Kidney tubule cell (primary cell): ENCODE measurements around the gene ZPLD1.

ENCODE experiments used
- DNase-seq: peaks from one replicate; pipeline ENCODE4 v3.0.0-alpha.2; 2018; ENCODE audit warnings: low spot score

Gene ZPLD1

GRCh38 chr3:102434715-102435114, at the start of gene ZPLD1:
Gene ZPLD1 (plus strand): TSS chr3:102435015. CDS start chr3:102438488, 3,473 bp downstream.
- no peak for DNase-seq

DNA sequence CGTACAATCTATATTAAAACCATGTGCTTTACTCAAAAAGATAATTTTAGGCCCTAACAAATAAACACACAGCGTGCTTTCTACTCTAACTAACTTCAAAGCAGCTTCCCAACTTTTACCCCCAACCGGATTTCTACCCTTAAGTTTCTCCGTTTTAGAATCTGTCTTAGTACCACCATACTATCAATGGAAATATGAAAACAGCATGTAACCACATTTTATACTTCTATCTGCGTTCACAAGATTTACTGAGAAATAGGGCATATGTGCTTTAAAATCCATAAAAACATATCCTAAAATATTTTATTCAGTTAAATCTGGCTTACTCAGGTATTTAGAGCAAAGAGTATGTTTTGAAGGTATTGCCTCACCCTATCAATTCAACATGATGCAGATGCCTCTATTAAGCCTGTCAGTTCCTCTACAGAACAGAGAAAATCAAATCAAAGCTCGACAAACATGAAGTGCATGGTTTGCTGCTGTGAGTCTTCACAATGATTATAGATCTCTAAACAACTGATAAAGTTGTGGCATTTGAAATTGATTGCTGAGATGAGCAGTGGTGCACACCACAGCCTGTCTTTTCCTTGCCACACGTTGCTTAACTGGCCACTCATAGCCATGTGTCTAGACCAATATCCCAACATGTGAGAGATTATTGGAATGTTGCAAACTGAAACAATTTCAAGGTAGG, 44.5 kb upstream of the ZPLD1 start:
- no peak for DNase-seq

DNA sequence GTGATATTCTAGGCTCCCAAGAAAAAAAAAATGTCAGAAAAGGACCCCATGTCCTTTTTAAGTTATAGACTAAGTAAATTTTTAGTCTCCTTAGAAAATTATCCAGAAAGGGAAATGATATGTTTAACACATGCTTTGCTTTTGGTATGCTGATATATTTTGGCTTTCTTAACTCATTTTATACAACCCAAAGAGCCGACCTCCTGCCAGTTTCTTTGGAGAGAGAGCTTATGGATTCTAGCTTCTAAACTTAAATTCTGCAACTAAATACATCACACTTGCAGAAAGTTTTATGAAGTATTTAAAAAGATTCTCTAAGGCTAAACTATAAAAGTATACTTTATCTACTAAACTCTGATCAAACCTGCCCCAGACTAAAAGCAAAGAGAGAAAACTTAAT, 43.9 kb upstream of the ZPLD1 start:
- DNase-seq, result no peak

DNA sequence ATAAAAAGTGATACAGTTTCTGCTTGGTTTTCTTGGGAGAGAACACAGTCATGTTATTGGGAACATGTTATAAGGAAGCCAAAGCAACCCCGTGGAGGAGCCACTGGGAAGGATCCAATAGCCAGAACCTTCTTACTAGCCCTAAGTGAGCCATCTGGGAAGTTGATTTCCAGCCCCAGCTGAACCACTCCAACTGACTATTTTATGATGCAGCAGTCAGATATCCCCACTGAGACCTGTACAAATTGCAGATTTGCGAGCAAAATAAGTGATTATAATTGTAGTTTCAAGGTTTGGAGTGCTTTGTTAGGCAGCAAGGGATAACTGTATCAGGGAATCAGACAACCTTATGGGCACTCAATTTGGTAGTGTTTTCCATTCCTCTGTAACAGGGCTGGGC, 43.3 kb upstream of the ZPLD1 start:
- no peak for DNase-seq

- DNase-seq, result peak; percentile 50
Measured at GRCh38 chr3:102394517-102394916, 40.3 kb upstream of the ZPLD1 start.

DNA sequence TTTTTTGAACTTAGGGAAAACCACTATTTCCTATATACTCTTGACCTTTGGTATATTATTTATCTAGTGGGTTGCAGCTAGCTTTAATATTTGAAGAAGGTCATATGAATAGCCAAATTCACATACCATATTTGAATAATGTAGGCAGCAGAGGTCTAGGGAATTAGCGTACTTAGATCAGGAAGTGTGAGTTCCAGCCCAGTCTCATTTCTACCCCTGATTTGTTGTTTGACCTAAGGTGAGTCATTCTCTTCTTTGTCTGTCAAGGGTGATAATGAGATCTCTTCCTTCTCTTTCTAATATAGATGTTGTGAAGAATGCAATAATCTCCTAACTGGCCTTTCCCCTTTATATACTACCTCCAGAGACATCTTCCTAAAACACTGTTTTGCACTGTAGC, 36.6 kb upstream of the ZPLD1 start:
- peak; percentile 50 for DNase-seq

GRCh38 chr3:102398666-102399065, 36.1 kb upstream of the ZPLD1 start:
- DNase-seq, result no peak

GRCh38 chr3:102400142-102400541, 34.7 kb upstream of the ZPLD1 start:
- DNase-seq, result peak; percentile 83

GRCh38 chr3:102400766-102401165, 34.0 kb upstream of the ZPLD1 start:
- DNase-seq, result peak; percentile 97

GRCh38 chr3:102410616-102411015, 24.2 kb upstream of the ZPLD1 start:
- DNase-seq, result peak; percentile 13

- DNase-seq, result peak; percentile 14
Measured at GRCh38 chr3:102415553-102415952, 19.3 kb upstream of the ZPLD1 start.

DNA sequence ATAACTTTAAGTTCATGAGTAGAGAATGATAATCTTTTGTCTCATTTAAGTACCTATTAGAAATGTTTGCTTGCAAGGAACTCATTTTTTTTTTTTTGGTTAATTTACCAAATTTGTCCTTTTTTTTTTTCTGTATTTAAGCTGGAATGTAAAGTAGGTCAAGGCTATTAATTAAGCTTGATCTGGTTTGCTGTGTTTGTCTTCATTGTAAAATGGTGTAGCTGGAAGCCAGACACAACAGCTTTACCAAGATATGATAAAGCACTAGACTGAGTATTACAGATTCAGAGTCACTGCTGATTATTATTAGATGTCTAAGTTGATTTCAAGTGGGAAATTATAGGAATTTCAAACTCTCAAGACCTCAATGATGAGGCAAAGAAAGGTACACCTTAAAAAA, 15.0 kb upstream of the ZPLD1 start:
- no peak for DNase-seq

DNA sequence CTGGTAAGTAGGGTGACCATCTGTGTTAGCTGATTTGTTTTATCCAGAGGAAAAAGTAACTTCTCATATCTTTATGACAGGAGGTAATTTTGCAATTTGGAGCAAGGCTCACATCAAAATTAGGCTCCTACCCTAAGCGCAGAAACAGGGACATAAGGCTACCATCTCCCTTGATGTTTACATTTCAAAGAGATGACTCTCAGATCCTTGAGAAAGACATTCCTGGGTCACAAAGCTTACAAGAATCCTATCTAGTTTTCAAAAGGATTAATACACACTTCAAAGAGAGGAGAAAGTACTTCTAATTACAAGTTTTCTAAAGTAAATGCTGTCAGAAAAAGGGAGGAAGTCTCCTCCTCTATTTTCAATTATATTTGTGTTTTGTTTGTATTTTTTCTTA, 7.0 kb downstream of the ZPLD1 start:
- DNase-seq, result no peak

- DNase-seq, result no peak
Measured at GRCh38 chr3:102443021-102443420, 8.2 kb downstream of the ZPLD1 start.

DNA sequence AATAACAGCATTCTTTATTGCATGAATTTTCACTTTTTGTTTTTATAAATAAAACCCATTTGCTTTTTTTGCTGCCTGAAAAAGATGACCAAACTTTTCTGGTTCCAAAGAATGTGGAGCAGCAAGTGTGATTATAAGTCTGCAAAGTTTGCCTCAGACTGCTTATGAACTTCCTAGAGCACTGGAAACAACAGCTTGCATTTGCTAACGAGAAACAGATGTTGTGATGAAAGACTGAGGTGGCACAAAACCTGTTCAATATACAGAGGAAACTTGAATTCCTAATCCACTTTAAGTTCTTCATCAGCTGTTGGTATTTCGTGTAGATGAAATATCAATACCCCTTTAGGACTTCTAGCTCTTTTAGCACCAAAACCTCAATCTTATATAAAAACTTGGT, 9.3 kb downstream of the ZPLD1 start:
- no peak for DNase-seq

GRCh38 chr3:102447272-102447671, 12.5 kb downstream of the ZPLD1 start:
- DNase-seq, result no peak

GRCh38 chr3:102449341-102449740, 14.5 kb downstream of the ZPLD1 start:
- DNase-seq, result peak; percentile 12

DNA sequence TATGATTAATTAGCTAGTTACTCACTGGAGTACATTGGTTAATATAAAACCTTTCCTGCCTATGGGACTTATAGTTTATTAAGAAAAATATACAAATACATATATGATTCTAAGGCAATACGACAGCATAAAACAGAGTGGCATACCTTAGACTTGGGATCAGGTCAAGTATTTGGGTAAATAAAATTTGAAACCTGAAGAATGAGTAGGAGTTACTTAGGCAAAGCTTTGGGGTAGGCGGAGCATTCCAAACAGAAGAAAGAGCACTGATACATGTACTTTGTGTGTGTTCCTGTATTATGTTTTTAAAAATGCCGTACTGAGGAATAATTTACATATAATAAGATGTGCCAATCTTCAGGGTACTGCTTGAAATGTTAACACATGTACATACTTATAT, 15.1 kb downstream of the ZPLD1 start:
- no peak for DNase-seq

DNA sequence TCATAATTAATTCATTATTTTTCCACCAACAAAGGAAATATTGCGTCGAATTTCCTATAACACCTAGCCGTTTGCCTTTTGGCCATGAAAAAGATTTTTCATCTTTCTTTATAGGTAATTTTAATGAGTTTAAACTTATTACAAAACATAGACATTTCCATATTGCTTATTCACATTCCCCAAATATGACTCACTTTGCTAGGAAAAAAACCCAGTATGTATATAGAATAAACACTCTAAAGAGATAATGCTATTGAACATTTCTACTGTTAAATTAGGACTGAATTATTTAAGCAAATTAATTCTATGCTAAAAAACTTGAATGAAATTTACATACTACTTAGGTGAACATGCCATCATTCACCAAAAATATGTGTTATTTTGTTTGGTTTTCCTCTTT, 16.2 kb downstream of the ZPLD1 start:
- DNase-seq, result no peak

DNA sequence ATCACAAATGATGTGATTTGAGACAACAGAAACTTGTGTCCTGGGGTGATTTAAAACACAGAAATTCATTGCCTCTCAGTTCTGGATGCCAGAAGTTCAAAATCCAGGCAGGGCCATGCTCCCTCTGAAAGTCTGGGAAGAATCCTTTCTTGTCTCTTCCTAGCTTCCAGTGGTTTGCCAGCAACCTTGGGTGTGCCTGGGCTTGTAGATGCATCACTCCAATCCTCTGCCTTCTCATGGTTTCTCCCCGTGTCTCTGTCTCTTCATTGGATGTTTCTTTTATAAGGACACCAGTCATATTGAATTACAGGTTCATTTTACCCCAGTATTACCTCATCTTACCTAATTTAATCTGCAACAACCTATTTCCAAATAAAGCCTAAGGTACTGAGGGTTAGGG, 16.7 kb downstream of the ZPLD1 start:
- no peak for DNase-seq

- DNase-seq, result no peak
Measured at GRCh38 chr3:102454181-102454580, 19.4 kb downstream of the ZPLD1 start.

DNA sequence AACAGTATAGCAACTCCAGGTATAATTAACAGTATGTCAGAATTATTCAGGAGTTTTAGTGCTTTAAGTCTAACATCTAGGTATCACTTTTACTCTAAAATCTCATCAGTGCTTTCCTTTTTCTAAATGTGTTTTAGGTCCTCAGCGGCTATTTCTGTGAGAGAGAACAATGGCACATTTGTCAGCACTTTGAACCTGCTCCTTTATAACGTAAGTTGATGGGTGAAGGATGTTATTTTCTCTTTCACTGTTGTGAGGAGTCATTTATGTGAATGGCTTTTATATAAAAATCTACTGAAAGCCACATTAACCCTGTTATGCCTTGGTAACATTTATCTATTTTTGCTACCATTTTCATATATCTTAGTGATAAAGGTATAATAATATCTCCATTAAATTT, 22.8 kb downstream of the ZPLD1 start:
- DNase-seq, result no peak

DNA sequence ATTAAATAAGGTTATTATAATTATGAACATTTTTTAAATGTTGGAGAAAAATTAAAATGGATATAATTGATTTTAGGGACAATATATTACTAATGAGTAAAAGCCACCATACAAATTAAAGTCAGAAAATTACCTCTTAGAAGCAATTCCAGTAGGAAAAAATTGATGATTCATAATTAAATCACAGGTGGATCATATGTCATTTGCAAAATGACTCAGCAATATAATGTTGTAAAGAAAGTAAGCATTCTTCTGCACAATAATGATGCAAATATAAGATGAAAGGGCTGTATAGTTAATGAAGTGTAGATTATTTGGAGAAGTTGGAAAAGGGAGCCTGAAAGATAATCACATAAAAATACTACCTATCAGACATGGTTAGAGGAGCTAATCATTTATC, 25.8 kb downstream of the ZPLD1 start:
- peak; percentile 11 for DNase-seq

- DNase-seq, result no peak
Measured at GRCh38 chr3:102464261-102464660, 29.4 kb downstream of the ZPLD1 start.

DNA sequence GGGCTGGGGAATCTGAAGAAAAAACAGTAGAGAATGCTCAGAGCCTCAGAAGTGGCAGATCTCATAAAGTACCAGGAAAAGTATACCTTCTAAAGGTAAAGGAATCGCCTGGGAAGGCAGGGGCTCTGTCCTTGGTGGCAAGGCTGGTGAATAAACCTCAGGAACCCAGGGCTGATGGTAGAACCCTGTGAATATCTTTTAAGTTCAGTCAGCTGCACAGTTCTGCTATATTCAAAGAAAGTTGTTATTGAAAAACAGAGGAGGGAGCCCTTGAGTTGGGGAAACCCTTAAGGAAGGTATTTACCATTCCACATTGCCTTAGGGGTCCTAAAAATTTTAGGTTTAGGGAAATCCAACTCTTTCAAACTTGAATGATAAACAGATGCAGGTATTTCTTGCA, 31.2 kb downstream of the ZPLD1 start:
- DNase-seq, result no peak
